Measurements from ENCODE around the gene SHROOM1.
A peak's percentile ranks its signal among the peaks of the same experiment; 100 is the strongest.

SHROOM1 gene

GRCh38 chr5:132822650-132823480 is 7.6 kb downstream of the SHROOM1 start:
- Mint-ChIP-seq H3K36me3 (ENCODE audit: low read depth) (no peaks in the 10 kb centered on the region), H3K4me3 (no peak overlapping the region), H3K9me3 (no peaks in the 10 kb centered on the region), H3K27me3 (peaks cover 67% of the 10 kb centered on the region), H3K4me1 (ENCODE audit: low read depth) (peaks cover 15% of the 10 kb centered on the region), H3K27ac (no peak overlapping the region)
- DNase-seq: peak; percentile 51

- no peaks in the 10 kb centered on the region for H3K36me3 Mint-ChIP-seq (ENCODE audit: low read depth)
- no peak overlapping the region for H3K27ac Mint-ChIP-seq
- H3K9me3 Mint-ChIP-seq: no peaks in the 10 kb centered on the region
- peaks cover 56% of the 10 kb centered on the region for H3K27me3 Mint-ChIP-seq
- DNase-seq: no peak
- no peak overlapping the region for H3K4me3 Mint-ChIP-seq
- H3K4me1 Mint-ChIP-seq (ENCODE audit: low read depth): peaks cover 12% of the 10 kb centered on the region
These were observed 8.7 kb downstream of the SHROOM1 start for GRCh38 chr5:132821791-132822190.

GRCh38 chr5:132821350-132821749 is 9.1 kb downstream of the SHROOM1 start:
- H3K4me1 Mint-ChIP-seq (ENCODE audit: low read depth): peaks cover 12% of the 10 kb centered on the region
- H3K27me3 Mint-ChIP-seq: peaks cover 52% of the 10 kb centered on the region
- H3K36me3 Mint-ChIP-seq (ENCODE audit: low read depth): no peaks in the 10 kb centered on the region
- no peaks in the 10 kb centered on the region for H3K9me3 Mint-ChIP-seq
- H3K27ac Mint-ChIP-seq: no peak overlapping the region
- no peak for DNase-seq
- no peak overlapping the region for H3K4me3 Mint-ChIP-seq

- peak; percentile 90 for DNase-seq
- Mint-ChIP-seq H3K4me1 (ENCODE audit: low read depth) (peaks cover 12% of the 10 kb centered on the region), H3K9me3 (no peaks in the 10 kb centered on the region), H3K4me3 (peak overlapping the region; percentile 38), H3K27ac (no peak overlapping the region), H3K27me3 (peaks cover 48% of the 10 kb centered on the region), H3K36me3 (ENCODE audit: low read depth) (no peaks in the 10 kb centered on the region)
These were observed 10.2 kb downstream of the SHROOM1 start for GRCh38 chr5:132820162-132820754.

GRCh38 chr5:132819468-132819867 is 11.0 kb downstream of the SHROOM1 start:
- H3K27ac Mint-ChIP-seq: no peak overlapping the region
- DNase-seq: peak; percentile 45
- H3K36me3 Mint-ChIP-seq (ENCODE audit: low read depth): no peaks in the 10 kb centered on the region
- no peaks in the 10 kb centered on the region for H3K9me3 Mint-ChIP-seq
- H3K4me3 Mint-ChIP-seq: peak overlapping the region; percentile 39
- H3K4me1 Mint-ChIP-seq (ENCODE audit: low read depth): peaks cover 12% of the 10 kb centered on the region
- peaks cover 45% of the 10 kb centered on the region for H3K27me3 Mint-ChIP-seq

- Mint-ChIP-seq H3K4me1 (ENCODE audit: low read depth) (peaks cover 19% of the 10 kb centered on the region), H3K9me3 (no peaks in the 10 kb centered on the region), H3K27ac (no peak overlapping the region), H3K27me3 (peaks cover 44% of the 10 kb centered on the region), H3K4me3 (no peak overlapping the region), H3K36me3 (ENCODE audit: low read depth) (no peaks in the 10 kb centered on the region)
- no peak for DNase-seq
These were observed 13.4 kb downstream of the SHROOM1 start for GRCh38 chr5:132817011-132817410.

GRCh38 chr5:132816554-132816953 is 13.9 kb downstream of the SHROOM1 start:
- Mint-ChIP-seq H3K27ac (no peak overlapping the region), H3K36me3 (ENCODE audit: low read depth) (no peaks in the 10 kb centered on the region), H3K9me3 (no peaks in the 10 kb centered on the region), H3K27me3 (peaks cover 44% of the 10 kb centered on the region), H3K4me3 (no peak overlapping the region), H3K4me1 (ENCODE audit: low read depth) (peaks cover 19% of the 10 kb centered on the region)
- DNase-seq: no peak

- H3K4me1 Mint-ChIP-seq (ENCODE audit: low read depth): peaks cover 19% of the 10 kb centered on the region
- no peaks in the 10 kb centered on the region for H3K36me3 Mint-ChIP-seq (ENCODE audit: low read depth)
- no peak overlapping the region for H3K27ac Mint-ChIP-seq
- H3K27me3 Mint-ChIP-seq: peaks cover 45% of the 10 kb centered on the region
- DNase-seq: no peak
- H3K9me3 Mint-ChIP-seq: no peaks in the 10 kb centered on the region
- no peak overlapping the region for H3K4me3 Mint-ChIP-seq
These were observed 14.4 kb downstream of the SHROOM1 start for GRCh38 chr5:132816083-132816482.

GRCh38 chr5:132815454-132815853 is 15.0 kb downstream of the SHROOM1 start:
- peaks cover 51% of the 10 kb centered on the region for H3K27me3 Mint-ChIP-seq
- DNase-seq: no peak
- peaks cover 19% of the 10 kb centered on the region for H3K4me1 Mint-ChIP-seq (ENCODE audit: low read depth)
- no peak overlapping the region for H3K27ac Mint-ChIP-seq
- H3K9me3 Mint-ChIP-seq: no peaks in the 10 kb centered on the region
- peak overlapping the region; percentile 33 for H3K4me3 Mint-ChIP-seq
- no peaks in the 10 kb centered on the region for H3K36me3 Mint-ChIP-seq (ENCODE audit: low read depth)

GRCh38 chr5:132814503-132815294 is 15.7 kb downstream of the SHROOM1 start:
- Mint-ChIP-seq H3K36me3 (ENCODE audit: low read depth) (no peaks in the 10 kb centered on the region), H3K27me3 (peaks cover 53% of the 10 kb centered on the region), H3K27ac (no peak overlapping the region), H3K4me1 (ENCODE audit: low read depth) (peaks cover 13% of the 10 kb centered on the region), H3K4me3 (peak overlapping the region; percentile 33), H3K9me3 (no peaks in the 10 kb centered on the region)
- DNase-seq: no peak

- H3K36me3 Mint-ChIP-seq (ENCODE audit: low read depth): no peaks in the 10 kb centered on the region
- H3K27me3 Mint-ChIP-seq: peaks cover 52% of the 10 kb centered on the region
- peaks cover 7% of the 10 kb centered on the region for H3K4me1 Mint-ChIP-seq (ENCODE audit: low read depth)
- H3K4me3 Mint-ChIP-seq: no peak overlapping the region
- H3K27ac Mint-ChIP-seq: no peak overlapping the region
- no peaks in the 10 kb centered on the region for H3K9me3 Mint-ChIP-seq
- DNase-seq: peak; percentile 64
These were observed 16.6 kb downstream of the SHROOM1 start for GRCh38 chr5:132813599-132814502.

- Mint-ChIP-seq H3K36me3 (ENCODE audit: low read depth) (no peaks in the 10 kb centered on the region), H3K4me3 (peak within 1 kb of the TSS; percentile 67), H3K27ac (no peak within 1 kb of the TSS), H3K27me3 (peaks cover 54% of the 10 kb centered on the region), H3K4me1 (ENCODE audit: low read depth) (peaks cover 7% of the 10 kb centered on the region), H3K9me3 (no peaks in the 10 kb centered on the region)
- no peak for DNase-seq
These were observed 17.5 kb downstream of the SHROOM1 start, which contains the start of gene SOWAHA for GRCh38 chr5:132812781-132813598. TSS of gene SOWAHA (plus strand) at chr5:132813302. CDS start at chr5:132813622, 320 bp downstream.

GRCh38 chr5:132812123-132812765 is 18.2 kb downstream of the SHROOM1 start:
- DNase-seq: no peak
- H3K27ac Mint-ChIP-seq: no peak overlapping the region
- H3K4me1 Mint-ChIP-seq (ENCODE audit: low read depth): peaks cover 7% of the 10 kb centered on the region

More at GRCh38 chr5:132812123-132812765, 18.2 kb downstream of the SHROOM1 start:
- Mint-ChIP-seq H3K9me3 (no peaks in the 10 kb centered on the region), H3K27me3 (peaks cover 59% of the 10 kb centered on the region), H3K36me3 (ENCODE audit: low read depth) (no peaks in the 10 kb centered on the region), H3K4me3 (peak overlapping the region; percentile 67)
